HepG2 (cell line): ENCODE data around the gene ZBTB20. TPM values are rescaled to one million over a fixed set of nuclear protein-coding genes. Genes with fewer than 3 reads are reported as not detected.

ENCODE experiments used
- ATAC-seq: fragments of 200-7000 bp; cut with Tn5 transposase; 3 replicates; pipeline ENCODE4 v1.9.1; 2020; ENCODE audit warnings: mild to moderate bottlenecking, moderate library complexity
- BruUV-seq: library from RNA; stranded (reverse); fragments of 400-500 nt; replicated peaks from 2 replicates; lab custom pipeline; 2021; lab: Mats Ljungman, UMichigan
- CTCF ChIA-PET: fragments of 300-600 bp; formaldehyde crosslinking; extraction: SDS; loops from one replicate; lab custom pipeline; 2021; ENCODE audit warnings: low total read pairs, inconsistent platforms, low intra/inter-chr PET ratio; lab: Yijun Ruan, JAX
- POLR2A ChIA-PET: fragments of 350-600 bp; sonication (Branson Sonifier 250); formaldehyde crosslinking; loops from one replicate; lab custom pipeline; 2020; ENCODE audit warnings: antibody characterized with exemption, inconsistent platforms; lab: Yijun Ruan, JAX
- DNase-seq: peaks from one replicate; pipeline ENCODE4 v3.0.0-alpha.2; 2015; ENCODE audit warnings: low spot score
- FAIRE-seq: peaks from 3 replicates; lab custom pipeline; 2011; peaks lifted over from hg19 to GRCh38; lab: Jason Lieb, UNC
- H2AFZ ChIP-seq: one replicate; pipeline ENCODE4 v1.6.1; 2011; ENCODE audit warnings: low read length, inconsistent platforms
- H3K27ac ChIP-seq: fragments of 300-600 bp; 3 replicates; pipeline ENCODE4 v1.8.0; 2011; ENCODE audit warnings: mixed run types, mild to moderate bottlenecking, mixed read lengths, low read length, inconsistent platforms; ENCODE audit not compliant: insufficient read depth; ENCODE audit errors: extremely low read length
- H3K27me3 ChIP-seq, 2 experiments: fragments of 200-600 bp in 1 of 2; 2 replicates in 1 of 2; 3 replicates in 1 of 2; pipeline versions ENCODE4 v1.6.0 to v1.8.0; 2011; ENCODE audit warnings: low read length in 2 of 2, mild to moderate bottlenecking in 2 of 2, moderate library complexity in 2 of 2, inconsistent platforms in 1 of 2; ENCODE audit not compliant: insufficient read depth in 2 of 2, control insufficient read depth in 1 of 2
- H3K36me3 ChIP-seq, 2 experiments: fragments of 200-600 bp in 1 of 2; replicated peaks in 1 of 2; 2 replicates in 1 of 2; 3 replicates in 1 of 2; pipeline versions ENCODE4 v1.5.1 to v1.8.0; 2011; ENCODE audit warnings: low read length in 2 of 2, inconsistent platforms in 1 of 2; ENCODE audit not compliant: insufficient read depth in 2 of 2, control insufficient read depth in 1 of 2
- H3K4me1 ChIP-seq: 2 replicates; pipeline ENCODE4 v1.5.1; 2012; ENCODE audit warnings: low read length, inconsistent platforms; ENCODE audit not compliant: insufficient read depth
- H3K4me2 ChIP-seq: 2 replicates; pipeline ENCODE4 v1.6.0; 2011; ENCODE audit warnings: low read depth, low read length, inconsistent platforms
- H3K4me3 ChIP-seq, 3 experiments: fragments of 200-600 bp in 1 of 3; sonication (generic), shearing (Covaris generic) in 1 of 3; replicated peaks in 1 of 3; 2 replicates each; pipeline ENCODE4 v1.5.1; 2011 to 2016; ENCODE audit warnings: low read length in 3 of 3, inconsistent platforms in 2 of 3, low read depth in 2 of 3, mild to moderate bottlenecking in 2 of 3, control low read depth in 1 of 3, mixed read lengths in 1 of 3; ENCODE audit not compliant: insufficient read depth in 1 of 3
- H3K79me2 ChIP-seq: one replicate; pipeline ENCODE4 v1.6.1; 2011; ENCODE audit warnings: low read length, inconsistent platforms; ENCODE audit not compliant: insufficient read depth
- H3K9ac ChIP-seq: 2 replicates; pipeline ENCODE4 v1.6.0; 2011; ENCODE audit warnings: mild to moderate bottlenecking, low read depth, low read length, inconsistent platforms; ENCODE audit not compliant: insufficient read depth
- H3K9me3 ChIP-seq: 2 replicates; pipeline ENCODE4 v1.5.1; 2012; ENCODE audit warnings: mild to moderate bottlenecking, low read length
- H4K20me1 ChIP-seq: 2 replicates; pipeline ENCODE4 v1.6.0; 2011; ENCODE audit warnings: inconsistent platforms, mild to moderate bottlenecking, low read length, moderate library complexity; ENCODE audit not compliant: insufficient read depth
- EED ChIP-seq: sonication (generic); formaldehyde crosslinking; IDR thresholded peaks from 2 replicates; pipeline ENCODE4 v1.5.0; 2020; ENCODE audit warnings: mild to moderate bottlenecking, missing genetic modification reagents
- ETS1 ChIP-seq: sonication (generic); formaldehyde crosslinking; IDR thresholded peaks from 2 replicates; pipeline ENCODE4 v1.4.0; 2020; ENCODE audit warnings: missing genetic modification reagents
- ETV5 ChIP-seq: IDR thresholded peaks from 2 replicates; pipeline ENCODE4 v1.6.1; 2018; ENCODE audit warnings: missing biosample characterization, missing genetic modification reagents, inconsistent platforms, borderline replicate concordance
- FOXO4 ChIP-seq: sonication (generic); formaldehyde crosslinking; conservative IDR thresholded peaks from 2 replicates; pipeline ENCODE4 v1.8.1; 2023; ENCODE audit warnings: missing genetic modification reagents
- IRF1 ChIP-seq: sonication (generic); formaldehyde crosslinking; IDR thresholded peaks from 2 replicates; pipeline ENCODE4 v1.4.0; 2020; ENCODE audit warnings: low read depth, mild to moderate bottlenecking, missing genetic modification reagents
- JARID2 ChIP-seq: sonication (generic); formaldehyde crosslinking; IDR thresholded peaks from 2 replicates; pipeline ENCODE4 v1.8.1; 2023; ENCODE audit warnings: missing genetic modification reagents, inconsistent platforms; ENCODE audit not compliant: insufficient replicate concordance
- JUN ChIP-seq: sonication (generic); formaldehyde crosslinking; IDR thresholded peaks from 2 replicates; pipeline ENCODE4 v1.4.0; 2020; ENCODE audit warnings: mild to moderate bottlenecking, missing genetic modification reagents
- SKIL ChIP-seq: sonication (generic); formaldehyde crosslinking; IDR thresholded peaks from 2 replicates; pipeline ENCODE4 v1.8.0; 2022; ENCODE audit warnings: missing genetic modification reagents, mild to moderate bottlenecking, moderate library complexity, borderline replicate concordance
- ZMYM2 ChIP-seq: sonication (generic); formaldehyde crosslinking; IDR thresholded peaks from 2 replicates; pipeline ENCODE4 v1.8.0; 2022; ENCODE audit warnings: mild to moderate bottlenecking, missing genetic modification reagents
- ZNF143 ChIP-seq: sonication (generic); formaldehyde crosslinking; IDR thresholded peaks from 2 replicates; pipeline ENCODE4 v1.4.0; 2020; ENCODE audit warnings: missing genetic modification reagents
- ZNF281 ChIP-seq: sonication (generic); formaldehyde crosslinking; IDR thresholded peaks from 2 replicates; pipeline ENCODE4 v1.4.0; 2020; ENCODE audit warnings: missing genetic modification reagents, borderline replicate concordance
- ZNF619 ChIP-seq: sonication (generic); formaldehyde crosslinking; IDR thresholded peaks from 2 replicates; pipeline ENCODE4 v1.4.0; 2020; ENCODE audit warnings: mild to moderate bottlenecking, missing genetic modification reagents
- ZNF629 ChIP-seq: sonication (generic); formaldehyde crosslinking; conservative IDR thresholded peaks from 2 replicates; pipeline ENCODE4 v1.5.0; 2020; ENCODE audit warnings: missing genetic modification reagents
- WGBS: methylation state at CpG from one replicate; pipeline ENCODE4 v1.1.6; 2017; ENCODE audit warnings: low lambda C conversion rate; 5-methylcytosine and 5-hydroxymethylcytosine counted together
- in situ Hi-C: cut with HindIII; loops from 2 replicates; pipeline ENCODE4 v1.10.0; 2017; ENCODE audit warnings: low pct_unique_long_range_greater_than_20kb; ENCODE audit not compliant: extremely low pct_ligation_motif_present
- intact Hi-C: fragments of 100-400 bp; cut with micrococcal nuclease; formaldehyde crosslinking; loops from one replicate; pipeline ENCODE4 v1.10.0; 2022; ENCODE audit not compliant: unreplicated experiment
- polyA plus RNA-seq, 8 experiments: library from polyadenylated mRNA; depleted of rRNA in 3 of 8; stranded (reverse) in 7 of 8; unstranded in 1 of 8; fragments of >200 nt; fragmentation: Illumina TruSeq in 4 of 8; extraction: Trizol in 4 of 8; gene quantifications; 2 replicates each; pipeline versions ENCODE4 v1.2.1 to v1.2.3, GENCODE V29; 2011 to 2016; ENCODE audit warnings: low read depth in 4 of 8, missing spikeins in 1 of 8, mixed read lengths in 1 of 8; ENCODE audit not compliant: insufficient read depth in 1 of 8
- total RNA-seq, 5 experiments: library from RNA; depleted of rRNA; stranded (reverse); fragments of >200 nt; fragmentation: Illumina TruSeq; extraction: Trizol; gene quantifications; 2 replicates each; pipeline ENCODE4 v1.2.3, GENCODE V29; 2016; ENCODE audit warnings: low read depth in 1 of 5

The ZBTB20 gene
- total and polyA plus RNA-seq, 2 of the 13 experiments (the other 11 are each of a cell fraction or from before 2014, with no cell fraction given), result 1.9 to 8.8 TPM

GRCh38 chr3:114496021-114496434 is 651.1 kb downstream of the ZBTB20 start:
- Histone ChIP-seq H3K4me2 (no peak overlapping the region; the same call in 1 of the 2 replicates), H3K9me3 (no peaks in the 10 kb centered on the region), H3K27ac (no peak overlapping the region), H2AFZ (no peak overlapping the region), H3K4me1 (peaks cover 22% of the 10 kb centered on the region), H4K20me1 (no peaks in the 10 kb centered on the region), H3K36me3 (no peaks in the 10 kb centered on the region; a peak in 1 of 5 replicates), H3K4me3 (no peak overlapping the region), H3K9ac (no peak overlapping the region), H3K79me2 (no peaks in the 10 kb centered on the region), H3K27me3 (no peaks in the 10 kb centered on the region)
- BruUV-seq, result no TSS peak
- in situ Hi-C loops, result no loop called here
- POLR2A ChIA-PET, result no interaction called here
- ATAC-seq, result peak; percentile 26; the same call in 2 of the 3 replicates
- no peak for FAIRE-seq
- TF ChIP-seq IRF1 (CRISPR knock-in tag) (no peak), ZMYM2 (CRISPR knock-in tag) (no peak), ZNF629 (no peak), FOXO4 (CRISPR knock-in tag) (no peak), ZNF281 (CRISPR knock-in tag) (no peak), JARID2 (CRISPR knock-in tag) (no peak), ETV5 (CRISPR knock-in tag) (no peak), SKIL (CRISPR knock-in tag) (no peak), JUN (no peak), ETS1 (CRISPR knock-in tag) (no peak), EED (CRISPR knock-in tag) (no peak), ZNF619 (no peak), ZNF143 (no peak)
- WGBS, result no CpG with 5 or more reads among the region's 1 CpG
- peak; percentile 10 for DNase-seq
- CTCF ChIA-PET, result no interaction called here
- intact Hi-C loops, result loop anchor here (5.0 kb wide), 1 partner anchor 1296 kb away; no protein-coding TSS in a partner anchor
